Fibroblast of lung (primary cell): Measurements from ENCODE around the gene FRG2. TPM values are rescaled to one million over a fixed set of nuclear protein-coding genes. Genes with fewer than 3 reads are reported as not detected.

Experiments used
- polyA plus RNA-seq, 2 donors: library from polyadenylated mRNA; depleted of rRNA in 1 of 2; stranded (reverse) in 1 of 2; unstranded in 1 of 2; fragments of >200 nt; gene quantifications; 2 replicates each; pipeline ENCODE4 v1.2.1, GENCODE V29; 2011 to 2012; ENCODE audit warnings: missing spikeins in 1 of 2
- total RNA-seq: library from RNA; depleted of rRNA; stranded (reverse); fragments of >200 nt; gene quantifications from 2 replicates; pipeline ENCODE4 v1.2.1, GENCODE V29; 2014

FRG2 gene
- total and polyA plus RNA-seq, 2 donors (not counting 1 experiment from before 2014, with no cell fraction given): not detected

Other genes with a start within 250 kb of the FRG2 start
- gene FRG1, start 86.4 kb downstream of the FRG2 start, total RNA-seq: 21.0 and 30.3 TPM in 2 replicates
- 31.1 and 35.7 TPM in 2 replicates for gene FRG1, start 86.4 kb downstream of the FRG2 start, polyA plus RNA-seq
- gene DBET, start 37.2 kb upstream of the FRG2 start, total RNA-seq: not detected in 2 replicates
- gene DBET, start 37.2 kb upstream of the FRG2 start, polyA plus RNA-seq: not detected in 2 replicates
- gene DUX4, start 146.5 kb upstream of the FRG2 start, total RNA-seq: not detected in 2 replicates
- gene DUX4, start 146.5 kb upstream of the FRG2 start, polyA plus RNA-seq: not detected in 2 replicates